ENCODE results near the gene MFN1.

MFN1 gene

GRCh38 chr3:179299999-179300613 lies 47.4 kb upstream of the MFN1 start:
- Histone ChIP-seq H3K27ac (replicated peaks) (no peak overlapping the region), H3K4me3 (replicated peaks; ENCODE audit: insufficient read depth, low read length) (no peak overlapping the region), H3K27me3 (ENCODE audit: insufficient read depth, poor library complexity, severe bottlenecking) (no peaks in the 10 kb centered on the region)
- TF ChIP-seq, protein P1, sequence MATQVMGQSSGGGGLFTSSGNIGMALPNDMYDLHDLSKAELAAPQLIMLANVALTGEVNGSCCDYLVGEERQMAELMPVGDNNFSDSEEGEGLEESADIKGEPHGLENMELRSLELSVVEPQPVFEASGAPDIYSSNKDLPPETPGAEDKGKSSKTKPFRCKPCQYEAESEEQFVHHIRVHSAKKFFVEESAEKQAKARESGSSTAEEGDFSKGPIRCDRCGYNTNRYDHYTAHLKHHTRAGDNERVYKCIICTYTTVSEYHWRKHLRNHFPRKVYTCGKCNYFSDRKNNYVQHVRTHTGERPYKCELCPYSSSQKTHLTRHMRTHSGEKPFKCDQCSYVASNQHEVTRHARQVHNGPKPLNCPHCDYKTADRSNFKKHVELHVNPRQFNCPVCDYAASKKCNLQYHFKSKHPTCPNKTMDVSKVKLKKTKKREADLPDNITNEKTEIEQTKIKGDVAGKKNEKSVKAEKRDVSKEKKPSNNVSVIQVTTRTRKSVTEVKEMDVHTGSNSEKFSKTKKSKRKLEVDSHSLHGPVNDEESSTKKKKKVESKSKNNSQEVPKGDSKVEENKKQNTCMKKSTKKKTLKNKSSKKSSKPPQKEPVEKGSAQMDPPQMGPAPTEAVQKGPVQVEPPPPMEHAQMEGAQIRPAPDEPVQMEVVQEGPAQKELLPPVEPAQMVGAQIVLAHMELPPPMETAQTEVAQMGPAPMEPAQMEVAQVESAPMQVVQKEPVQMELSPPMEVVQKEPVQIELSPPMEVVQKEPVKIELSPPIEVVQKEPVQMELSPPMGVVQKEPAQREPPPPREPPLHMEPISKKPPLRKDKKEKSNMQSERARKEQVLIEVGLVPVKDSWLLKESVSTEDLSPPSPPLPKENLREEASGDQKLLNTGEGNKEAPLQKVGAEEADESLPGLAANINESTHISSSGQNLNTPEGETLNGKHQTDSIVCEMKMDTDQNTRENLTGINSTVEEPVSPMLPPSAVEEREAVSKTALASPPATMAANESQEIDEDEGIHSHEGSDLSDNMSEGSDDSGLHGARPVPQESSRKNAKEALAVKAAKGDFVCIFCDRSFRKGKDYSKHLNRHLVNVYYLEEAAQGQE (IDR thresholded peaks at IDR 0.05; ENCODE audit: insufficient replicate concordance, low read depth), result no peak
- no peak for TF ChIP-seq SPI1 (IDR thresholded peaks at IDR 0.05; ENCODE audit: borderline replicate concordance, low read depth)
- no peak for TF ChIP-seq POLR2AphosphoS5 (IDR thresholded peaks at IDR 0.05; ENCODE audit: low read depth)
- TF ChIP-seq GABPA (IDR thresholded peaks at IDR 0.05; ENCODE audit: low read depth), result no peak
- no peak for TF ChIP-seq CTCF (IDR thresholded peaks at IDR 0.05; ENCODE audit: insufficient read depth, low read length)
- DNase-seq (ENCODE audit: low read depth in 1 of 2, low spot score in 1 of 2), result no peak

GRCh38 chr3:179301645-179302044 lies 45.9 kb upstream of the MFN1 start:
- Histone ChIP-seq H3K27me3 (ENCODE audit: insufficient read depth, poor library complexity, severe bottlenecking) (no peaks in the 10 kb centered on the region), H3K4me3 (replicated peaks; ENCODE audit: insufficient read depth, low read length) (no peak overlapping the region), H3K27ac (replicated peaks) (no peak overlapping the region)
- TF ChIP-seq, protein P1 (IDR thresholded peaks at IDR 0.05; ENCODE audit: insufficient replicate concordance, low read depth), result no peak
- TF ChIP-seq CTCF (IDR thresholded peaks at IDR 0.05; ENCODE audit: insufficient read depth, low read length), result no peak
- DNase-seq (ENCODE audit: low read depth in 1 of 2, low spot score in 1 of 2), result no peak

DNA sequence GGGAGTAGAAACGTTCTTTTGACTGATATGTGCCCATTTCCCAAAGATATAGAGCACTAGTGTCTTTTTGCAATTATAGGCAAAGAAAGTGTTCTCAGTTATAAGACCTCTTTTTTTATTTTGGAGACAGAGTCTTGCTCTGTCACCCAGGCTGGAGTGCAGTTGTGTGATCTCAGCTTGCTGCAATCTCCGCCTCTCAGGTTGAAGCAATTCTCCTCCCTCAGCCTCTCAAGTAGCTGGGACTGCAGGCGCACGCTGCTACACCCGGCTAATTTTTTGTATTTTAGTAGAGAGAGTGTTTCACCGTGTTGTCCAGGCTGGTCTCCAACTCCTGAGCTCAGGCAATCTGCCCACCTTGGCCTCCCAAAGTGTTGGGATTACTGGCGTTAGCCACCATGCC lies 45.4 kb upstream of the MFN1 start:
- Histone ChIP-seq H3K27me3 (ENCODE audit: insufficient read depth, poor library complexity, severe bottlenecking) (no peaks in the 10 kb centered on the region), H3K4me3 (replicated peaks; ENCODE audit: insufficient read depth, low read length) (no peak overlapping the region), H3K27ac (replicated peaks) (no peak overlapping the region)
- TF ChIP-seq SPI1 (IDR thresholded peaks at IDR 0.05; ENCODE audit: borderline replicate concordance, low read depth), result no peak
- TF ChIP-seq CTCF (IDR thresholded peaks at IDR 0.05; ENCODE audit: insufficient read depth, low read length), result no peak
- no peak for TF ChIP-seq POLR2AphosphoS5 (IDR thresholded peaks at IDR 0.05; ENCODE audit: low read depth)
- TF ChIP-seq GABPA (IDR thresholded peaks at IDR 0.05; ENCODE audit: low read depth), result no peak
- TF ChIP-seq, protein P1 (IDR thresholded peaks at IDR 0.05; ENCODE audit: insufficient replicate concordance, low read depth), result no peak
- DNase-seq (ENCODE audit: low read depth in 1 of 2, low spot score in 1 of 2), result no peak
